Activated CD4-positive, alpha-beta T cell treated with anti-CD3 and anti-CD28 coated beads, Interleukin-2, amount 10 ng/mL, durations not matched to agents 7 days and 5 days (primary cell): ENCODE results near the gene LCE4A. TPM values are rescaled to one million over a fixed set of nuclear protein-coding genes. Genes with fewer than 3 reads are reported as not detected.
"Not testable (repeated sequence)": the region's sequence is repeated elsewhere in the genome, so short reads cannot be mapped to it uniquely, and the experiment has no call there.

Source experiments
- CTCF ChIA-PET: fragments of 350-600 bp; sonication (Branson Sonifier 250); formaldehyde crosslinking; loops from one replicate; lab custom pipeline; 2021; ENCODE audit warnings: antibody characterized with exemption; lab: Charles Lee
- POLR2A ChIA-PET: fragments of 350-600 bp; sonication (Branson Sonifier 250); formaldehyde crosslinking; loops from one replicate; lab custom pipeline; 2021; ENCODE audit warnings: antibody characterized with exemption; lab: Charles Lee
- DNase-seq: peaks from one replicate; pipeline ENCODE4 v3.0.0-alpha.2; 2020
- H3K27ac Mint-ChIP-seq: one replicate; pipeline ENCODE4 v1.8.0; 2021; ENCODE audit warnings: mild to moderate bottlenecking, moderate library complexity, mixed read lengths
- H3K27me3 Mint-ChIP-seq: one replicate; pipeline ENCODE4 v1.8.0; 2021; ENCODE audit warnings: mixed read lengths
- H3K36me3 Mint-ChIP-seq: one replicate; pipeline ENCODE4 v1.8.0; 2021; ENCODE audit warnings: low read depth, mixed read lengths
- H3K4me1 Mint-ChIP-seq: one replicate; pipeline ENCODE4 v1.8.0; 2021; ENCODE audit warnings: mixed read lengths
- H3K4me3 Mint-ChIP-seq: one replicate; pipeline ENCODE4 v1.8.0; 2021; ENCODE audit warnings: mild to moderate bottlenecking, moderate library complexity, mixed read lengths
- H3K9me3 Mint-ChIP-seq: one replicate; pipeline ENCODE4 v1.8.0; 2021; ENCODE audit warnings: mixed read lengths
- total RNA-seq, 2 experiments: library from RNA; stranded (reverse); gene quantifications; one replicate each; pipeline ENCODE4 v1.2.3, GENCODE V29; 2021

The LCE4A gene, protein sequence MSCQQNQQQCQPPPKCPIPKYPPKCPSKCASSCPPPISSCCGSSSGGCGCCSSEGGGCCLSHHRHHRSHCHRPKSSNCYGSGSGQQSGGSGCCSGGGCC
- total RNA-seq, result not detected

DNA sequence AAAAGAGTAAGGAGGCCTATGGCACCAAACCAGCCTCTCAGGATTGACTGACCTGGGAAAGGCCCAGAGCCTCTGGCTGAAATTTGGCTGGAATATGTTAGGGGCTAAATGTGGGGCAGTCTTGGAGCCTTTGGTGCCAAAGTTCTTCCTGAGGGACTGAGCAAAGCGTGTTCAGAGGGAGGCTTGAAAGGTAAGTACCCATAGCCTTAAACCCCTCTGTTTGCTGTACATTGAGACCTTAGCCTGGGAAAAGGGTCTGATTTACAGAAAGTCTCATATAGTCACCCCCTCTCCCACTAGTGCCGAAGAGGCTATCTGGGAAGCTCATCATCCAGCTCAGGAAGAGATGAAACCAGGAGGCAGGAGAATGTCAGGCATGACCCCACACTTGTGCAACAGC lies at the start of gene LCE4A:
Gene LCE4A (plus strand): TSS at position 301 of the 400 bp plus-strand sequence. CDS start 916 bp downstream, outside the sequence.
- Mint-ChIP-seq H3K27me3 (peaks cover 13% of the 10 kb centered on the region), H3K36me3 (no peaks in the 10 kb centered on the region), H3K9me3 (no peaks in the 10 kb centered on the region), H3K4me1 (no peaks in the 10 kb centered on the region), H3K4me3 (no peak within 1 kb of the TSS), H3K27ac (no peak within 1 kb of the TSS)
- DNase-seq, result no peak
- POLR2A ChIA-PET, result no interaction called here
- CTCF ChIA-PET, result no interaction called here

DNA sequence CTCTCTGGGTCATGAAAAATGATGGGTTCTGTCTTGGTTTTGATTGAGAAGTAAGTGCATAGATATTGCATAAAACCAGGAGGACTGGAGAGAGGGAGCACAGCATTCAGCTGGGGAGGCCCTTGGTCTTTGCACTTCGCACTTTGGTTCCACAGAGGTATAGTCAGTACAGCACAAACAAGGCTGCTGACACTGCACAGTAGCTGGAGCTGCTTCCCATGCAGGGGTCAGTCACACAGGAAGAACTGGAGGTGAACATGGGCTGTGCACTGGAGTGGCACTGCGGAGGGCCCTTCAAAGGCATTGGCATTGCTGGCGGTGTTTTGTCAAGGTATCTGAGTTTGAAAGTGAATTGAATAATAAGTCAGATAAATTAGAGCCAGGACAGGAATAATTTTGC lies 49.3 kb upstream of the LCE4A start:
- ChIA-PET POLR2A (no interaction called here), CTCF (no interaction called here)
- Mint-ChIP-seq H3K27me3 (peaks cover 4% of the 10 kb centered on the region), H3K4me1 (no peaks in the 10 kb centered on the region), H3K9me3 (no peaks in the 10 kb centered on the region), H3K4me3 (no peak overlapping the region), H3K27ac (no peak overlapping the region), H3K36me3 (no peaks in the 10 kb centered on the region)
- no peak for DNase-seq

DNA sequence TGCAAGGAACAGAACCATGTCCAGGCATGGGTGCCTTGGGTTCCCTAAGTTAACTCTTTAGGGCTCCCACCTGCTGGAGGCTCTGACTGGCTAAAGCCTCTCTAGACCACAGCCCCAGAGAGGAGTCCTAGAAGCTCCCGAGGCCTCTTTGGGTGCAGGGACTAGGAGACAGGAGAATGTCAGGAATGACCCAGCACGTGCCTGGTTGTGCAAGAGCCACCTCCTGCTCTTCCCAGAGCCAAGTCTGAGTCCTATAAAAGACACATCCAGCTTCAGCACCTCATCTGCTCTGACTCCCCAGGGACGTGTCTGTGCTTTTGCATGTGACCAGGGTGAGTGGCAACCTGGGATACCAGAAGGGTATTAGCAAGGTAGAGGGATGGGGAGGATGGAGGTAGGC lies 44.9 kb upstream of the LCE4A start, which contains the start of gene LCE2D:
Gene LCE2D (plus strand): TSS at position 283 of the 400 bp plus-strand sequence. CDS start 726 bp downstream, outside the sequence.
- Mint-ChIP-seq H3K4me1 (no peaks in the 10 kb centered on the region), H3K4me3 (no peak within 1 kb of the TSS), H3K9me3 (no peaks in the 10 kb centered on the region), H3K27me3 (peaks cover 4% of the 10 kb centered on the region), H3K36me3 (no peaks in the 10 kb centered on the region), H3K27ac (no peak within 1 kb of the TSS)
- POLR2A ChIA-PET, result no interaction called here
- DNase-seq, result no peak
- CTCF ChIA-PET, result no interaction called here

DNA sequence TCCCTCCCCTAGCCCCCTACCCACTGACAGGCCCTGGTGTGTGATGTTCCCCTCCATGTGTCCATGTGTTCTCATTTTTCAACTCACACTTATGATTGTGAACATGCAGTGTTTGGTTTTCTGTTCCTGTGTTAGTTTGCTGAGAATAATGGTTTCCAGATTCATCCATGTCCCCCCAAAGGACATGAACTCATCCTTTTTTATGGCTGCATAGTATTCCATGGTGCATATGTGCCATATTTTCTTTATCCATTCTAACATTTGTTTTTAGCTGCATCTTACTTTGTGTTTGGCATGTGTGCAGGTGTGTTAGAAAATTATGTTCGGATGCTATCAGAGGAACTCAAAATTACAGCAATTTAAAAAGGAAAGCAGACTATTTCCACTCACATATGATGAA lies 41.8 kb upstream of the LCE4A start:
- POLR2A ChIA-PET, H3K27me3 Mint-ChIP-seq, H3K4me3 Mint-ChIP-seq, H3K36me3 Mint-ChIP-seq, H3K4me1 Mint-ChIP-seq, H3K9me3 Mint-ChIP-seq, DNase-seq, H3K27ac Mint-ChIP-seq, CTCF ChIA-PET: not testable (repeated sequence)

DNA sequence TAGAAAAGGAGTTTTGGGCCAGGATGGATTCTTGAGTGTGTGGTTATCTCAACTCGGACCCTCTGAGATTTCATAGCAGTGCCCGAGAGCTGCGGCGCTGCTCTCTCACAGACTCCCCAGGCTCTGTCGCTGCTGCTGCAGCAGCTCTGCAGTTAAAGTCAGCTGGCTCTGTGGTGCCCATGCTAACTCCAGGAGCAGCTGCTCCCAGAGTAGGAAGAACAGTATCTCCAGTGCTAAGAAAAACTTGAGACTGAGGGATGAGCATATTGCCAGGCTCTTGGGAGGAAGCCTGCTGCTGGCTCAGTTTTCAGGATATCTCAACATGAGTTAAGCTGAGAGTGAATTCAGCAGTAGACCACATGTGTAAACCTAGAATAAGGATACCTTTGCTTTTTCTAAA lies 40.3 kb upstream of the LCE4A start:
- H3K27ac Mint-ChIP-seq, result no peak overlapping the region
- CTCF ChIA-PET, result interaction anchor here (1.0 kb wide), 1 partner anchor 14 kb away, joined by 3 read pairs; no protein-coding TSS in a partner anchor

DNA sequence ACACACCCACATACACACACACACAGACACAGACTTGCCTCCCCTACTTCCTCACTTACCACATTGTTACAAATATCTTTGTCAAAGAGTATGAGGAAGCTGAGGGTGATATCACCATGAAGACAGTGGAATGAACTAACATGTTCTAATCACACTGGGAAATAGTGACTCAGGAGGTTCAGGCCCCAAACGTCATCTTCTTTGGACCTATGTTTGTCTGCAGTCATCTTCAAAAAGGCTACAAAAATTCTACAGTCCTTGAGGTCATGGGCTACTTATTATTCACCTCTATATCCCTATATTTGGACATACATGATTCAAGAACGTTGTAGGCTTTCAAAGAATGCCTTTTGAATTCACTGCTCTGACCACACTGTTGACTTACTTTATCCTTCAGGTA lies 34.9 kb upstream of the LCE4A start:
- ChIA-PET CTCF (no interaction called here), POLR2A (no interaction called here)
- H3K9me3 Mint-ChIP-seq, result no peaks in the 10 kb centered on the region
- peaks cover 9% of the 10 kb centered on the region for H3K27me3 Mint-ChIP-seq
- H3K4me3 Mint-ChIP-seq, result no peak overlapping the region
- no peak overlapping the region for H3K27ac Mint-ChIP-seq
- DNase-seq, result no peak
- H3K36me3 Mint-ChIP-seq, result no peaks in the 10 kb centered on the region
- no peaks in the 10 kb centered on the region for H3K4me1 Mint-ChIP-seq

More for the DNA sequence above, 40.3 kb upstream of the LCE4A start:
- DNase-seq, result no peak
- Mint-ChIP-seq H3K36me3 (no peaks in the 10 kb centered on the region), H3K9me3 (no peaks in the 10 kb centered on the region), H3K4me1 (no peaks in the 10 kb centered on the region), H3K4me3 (no peak overlapping the region), H3K27me3 (peaks cover 6% of the 10 kb centered on the region)
- POLR2A ChIA-PET, result no interaction called here

DNA sequence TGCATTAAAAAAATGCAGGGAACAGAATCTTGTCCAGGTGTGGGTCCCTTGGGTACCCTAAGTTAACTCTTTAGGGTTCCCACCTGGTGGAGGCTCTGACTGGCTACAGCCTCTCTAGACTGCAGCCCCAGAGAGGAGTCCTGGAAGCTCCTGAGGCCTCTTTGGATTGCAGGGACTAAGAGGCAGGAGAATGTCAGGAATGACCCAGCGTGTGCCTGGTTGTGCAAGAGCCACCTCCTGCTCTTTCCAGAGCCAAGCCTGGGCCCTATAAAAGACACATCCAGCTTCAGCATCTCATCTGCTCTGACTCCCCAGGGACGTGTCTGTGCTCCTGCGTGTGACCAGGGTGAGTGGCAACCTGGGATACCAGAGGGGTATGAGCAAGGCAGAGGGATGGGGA lies 33.0 kb upstream of the LCE4A start, which contains the start of gene LCE2C:
Gene LCE2C (plus strand): TSS at position 297 of the 400 bp plus-strand sequence. CDS start 737 bp downstream, outside the sequence.
- H3K36me3 Mint-ChIP-seq, H3K27ac Mint-ChIP-seq, H3K4me1 Mint-ChIP-seq, H3K27me3 Mint-ChIP-seq, CTCF ChIA-PET, POLR2A ChIA-PET, H3K4me3 Mint-ChIP-seq, DNase-seq, H3K9me3 Mint-ChIP-seq: not testable (repeated sequence)

DNA sequence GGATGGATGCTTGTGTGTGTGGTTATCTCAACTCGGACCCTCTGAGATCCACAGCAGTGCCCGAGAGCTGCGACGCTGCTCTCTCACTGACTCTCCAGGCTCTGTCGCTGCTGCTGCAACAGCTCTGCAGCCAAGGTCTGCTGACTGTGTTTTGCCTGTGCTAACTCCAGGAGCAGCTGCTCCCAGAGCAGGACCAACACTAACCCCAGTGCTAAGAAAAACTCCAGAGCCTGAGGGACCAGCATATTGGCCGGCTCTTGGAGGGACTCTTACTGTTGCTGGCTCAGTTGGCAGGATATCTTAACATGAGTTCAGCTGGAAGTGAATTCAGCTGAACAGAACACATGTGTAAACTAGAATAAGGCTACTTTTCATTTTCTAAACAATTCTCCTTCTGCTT lies 28.5 kb upstream of the LCE4A start:
- H3K9me3 Mint-ChIP-seq, result no peaks in the 10 kb centered on the region
- ChIA-PET POLR2A (no interaction called here), CTCF (no interaction called here)
- peaks cover 16% of the 10 kb centered on the region for H3K27me3 Mint-ChIP-seq
- H3K27ac Mint-ChIP-seq, result no peak overlapping the region
- H3K4me1 Mint-ChIP-seq, result no peaks in the 10 kb centered on the region
- no peak for DNase-seq
- no peaks in the 10 kb centered on the region for H3K36me3 Mint-ChIP-seq
- no peak overlapping the region for H3K4me3 Mint-ChIP-seq

DNA sequence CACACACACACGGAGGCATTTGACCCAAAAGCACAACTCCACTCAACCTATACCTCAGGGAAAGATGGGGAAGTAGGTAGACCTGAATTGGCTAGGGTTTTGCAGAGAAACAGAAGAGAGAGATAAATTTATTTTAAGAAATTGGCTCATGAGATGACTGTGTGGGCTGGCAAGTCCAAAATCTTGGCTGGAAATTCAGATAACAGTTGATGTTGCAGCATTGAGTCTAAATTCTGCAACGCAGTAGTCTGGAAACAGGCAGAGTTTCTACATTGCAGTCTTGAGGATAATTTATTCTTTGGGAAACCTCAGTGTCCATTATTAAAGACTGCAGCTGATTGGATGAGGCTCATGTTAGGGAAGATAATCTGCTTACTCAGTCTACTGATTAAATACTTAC lies 26.3 kb upstream of the LCE4A start:
- no peak for DNase-seq
- Mint-ChIP-seq H3K4me1 (no peaks in the 10 kb centered on the region), H3K27me3 (peaks cover 19% of the 10 kb centered on the region), H3K4me3 (no peak overlapping the region), H3K9me3 (no peaks in the 10 kb centered on the region), H3K27ac (no peak overlapping the region), H3K36me3 (no peaks in the 10 kb centered on the region)
- ChIA-PET POLR2A (no interaction called here), CTCF (no interaction called here)

DNA sequence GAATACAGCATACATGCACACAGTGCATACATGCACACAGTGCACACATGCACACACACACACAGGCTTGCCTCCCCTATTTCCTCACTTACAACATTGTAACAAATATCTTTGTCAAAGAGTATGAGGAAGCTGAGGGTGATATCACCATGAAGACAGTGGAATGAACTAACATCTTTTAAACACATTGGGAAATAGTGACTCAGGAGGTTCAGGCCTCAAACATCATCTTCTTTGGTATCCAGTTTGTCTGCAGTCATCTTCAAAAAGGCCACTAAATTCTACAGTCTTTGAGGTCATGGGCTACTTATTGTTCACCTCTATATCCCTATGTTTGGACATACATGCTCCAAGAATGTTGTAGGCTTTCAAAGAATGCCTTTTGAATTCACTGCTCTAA lies 24.1 kb upstream of the LCE4A start:
- no peak overlapping the region for H3K4me3 Mint-ChIP-seq
- CTCF ChIA-PET, result no interaction called here

DNA sequence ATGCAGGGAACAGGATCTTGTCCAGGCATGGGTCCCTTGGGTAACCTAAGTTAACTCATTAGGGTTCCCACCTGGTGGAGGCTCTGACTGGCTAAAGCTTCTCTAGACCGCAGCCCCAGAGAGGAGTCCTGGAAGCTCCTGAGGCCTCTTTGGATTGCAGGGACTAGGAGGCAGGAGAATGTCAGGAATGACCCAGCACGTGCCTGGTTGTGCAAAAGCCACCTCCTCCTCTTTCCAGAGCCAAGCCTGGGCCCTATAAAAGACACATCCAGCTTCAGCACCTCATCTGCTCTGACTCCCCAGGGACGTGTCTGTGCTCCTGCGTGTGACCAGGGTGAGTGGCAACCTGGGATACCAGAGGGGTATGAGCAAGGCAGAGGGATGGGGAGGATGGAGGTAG lies 22.1 kb upstream of the LCE4A start, which contains the start of gene LCE2B:
Gene LCE2B (plus strand): TSS at position 301 of the 400 bp plus-strand sequence. CDS start 721 bp downstream, outside the sequence.
- H3K4me1 Mint-ChIP-seq, DNase-seq, POLR2A ChIA-PET, H3K36me3 Mint-ChIP-seq, H3K27ac Mint-ChIP-seq, H3K27me3 Mint-ChIP-seq, H3K4me3 Mint-ChIP-seq, H3K9me3 Mint-ChIP-seq, CTCF ChIA-PET: not testable (repeated sequence)

More for the DNA sequence above, 24.1 kb upstream of the LCE4A start:
- Mint-ChIP-seq H3K9me3 (no peaks in the 10 kb centered on the region), H3K4me1 (no peaks in the 10 kb centered on the region), H3K36me3 (no peaks in the 10 kb centered on the region), H3K27ac (no peak overlapping the region), H3K27me3 (peaks cover 13% of the 10 kb centered on the region)
- no peak for DNase-seq
- POLR2A ChIA-PET, result no interaction called here

DNA sequence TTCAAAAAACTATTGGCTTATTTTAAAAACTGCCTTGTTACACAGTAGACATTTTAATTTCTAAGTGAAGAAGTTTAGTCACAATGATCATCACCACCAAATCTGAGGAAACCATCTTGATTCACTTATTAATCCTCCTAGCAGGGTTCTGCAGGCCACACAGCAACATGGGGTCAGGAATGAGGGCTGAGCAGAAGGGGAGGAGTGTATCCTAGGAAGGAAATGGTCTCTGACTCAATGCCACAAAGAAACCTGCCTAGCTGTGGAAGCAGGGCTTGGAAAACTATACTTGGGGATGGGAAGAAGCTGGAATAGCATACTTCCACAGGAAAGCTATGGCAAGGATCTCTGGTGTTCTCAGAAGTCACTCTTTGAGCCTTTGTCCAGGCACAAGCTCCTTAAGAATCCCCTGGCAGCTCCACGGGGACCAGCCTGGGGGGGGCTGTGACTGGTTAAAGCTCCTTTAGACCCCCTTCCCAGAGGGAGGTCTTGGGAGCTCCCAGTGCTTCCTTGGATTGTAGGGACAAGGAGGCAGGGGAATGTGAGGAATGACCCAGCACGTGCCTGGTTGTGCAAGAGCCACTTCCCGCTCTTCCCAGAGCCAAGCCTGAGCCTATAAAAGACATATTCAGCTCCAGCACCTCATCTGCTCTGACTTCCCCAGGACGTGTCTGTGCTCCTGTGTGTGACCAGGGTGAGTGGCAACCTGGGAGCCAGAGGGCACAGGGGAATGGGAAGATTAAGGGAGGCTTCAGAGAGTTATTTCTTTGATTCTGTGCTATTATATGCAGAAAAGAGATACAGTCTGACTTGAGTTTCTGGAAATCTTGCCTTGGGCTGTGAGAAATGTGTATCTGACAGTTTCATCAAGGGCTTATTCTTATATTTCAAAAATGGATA lies 10.0 kb upstream of the LCE4A start, which contains the start of gene LCE2A:
Gene LCE2A (plus strand): TSS at position 645 of the 900 bp plus-strand sequence. CDS start 557 bp downstream, outside the sequence.
- Mint-ChIP-seq H3K36me3 (no peaks in the 10 kb centered on the region), H3K27me3 (peaks cover 14% of the 10 kb centered on the region), H3K27ac (no peak within 1 kb of the TSS), H3K4me1 (no peaks in the 10 kb centered on the region), H3K9me3 (peaks cover 2% of the 10 kb centered on the region), H3K4me3 (no peak within 1 kb of the TSS)
- no peak for DNase-seq
- ChIA-PET POLR2A (no interaction called here), CTCF (no interaction called here)

DNA sequence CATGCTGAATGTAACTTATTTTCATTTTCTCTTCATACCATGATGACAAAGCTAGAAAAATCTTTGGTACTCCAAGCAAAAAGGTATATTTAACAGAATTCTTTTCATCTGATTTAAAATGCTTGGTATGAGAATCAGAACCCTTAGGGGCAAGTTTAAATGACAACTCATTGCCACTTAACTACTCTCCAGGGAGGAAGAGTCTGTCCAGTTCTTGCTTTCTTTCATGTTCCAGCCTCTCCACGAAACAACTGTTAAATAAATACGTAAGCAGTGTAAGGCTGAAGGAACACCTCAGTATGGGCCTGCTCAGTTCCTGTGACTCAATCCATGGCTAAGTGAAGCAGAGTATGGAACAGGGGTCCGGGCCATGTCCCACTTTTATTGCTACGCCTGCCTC lies 8.2 kb upstream of the LCE4A start:
- Mint-ChIP-seq H3K36me3 (no peaks in the 10 kb centered on the region), H3K9me3 (no peaks in the 10 kb centered on the region), H3K27ac (no peak overlapping the region), H3K4me3 (no peak overlapping the region), H3K4me1 (no peaks in the 10 kb centered on the region), H3K27me3 (peaks cover 15% of the 10 kb centered on the region)
- POLR2A ChIA-PET, result no interaction called here
- CTCF ChIA-PET, result no interaction called here
- no peak for DNase-seq
